ENCODE data around the gene FAM219A.

GRCh38 chr9:34365282-34365681 lies 93.1 kb downstream of the FAM219A start:
- TF ChIP-seq CTCF (conservative IDR thresholded peaks at IDR 0.05 in 1 of 2, IDR thresholded peaks at IDR 0.05 in 1 of 2; ENCODE audit: extremely low read depth in 1 of 2, insufficient read depth in 1 of 2, low read depth in 1 of 2, low read length in 2 of 2) (no peak), EZH2 (IDR thresholded peaks at IDR 0.05; ENCODE audit: borderline replicate concordance, low read length) (no peak)

Measured in mammary epithelial cell (primary cell).